Mesenteric fat pad (tissue), 1 donor: Measurements from ENCODE around the gene PEX16. TPM values are rescaled to one million over a fixed set of nuclear protein-coding genes. Genes with fewer than 3 reads are reported as not detected.

Experiments used
- DNase-seq: peaks from one replicate; pipeline ENCODE4 v3.0.0-alpha.2; 2020; ENCODE audit warnings: low spot score
- long read RNA-seq: library from polyadenylated mRNA; unstranded; transcript quantifications from one replicate; pipeline ENCODE4 v2.0.0, GENCODE V29; 2020
- total RNA-seq: library from RNA; stranded (reverse); fragmentation: NEBNext Ultra II Directional; extraction: Animal tissue kit (Norgen Biotek cat#: 25700); gene quantifications from one replicate; pipeline ENCODE4 v1.2.1, GENCODE V29; 2021
- donor health status: DM: yes; HTN: yes; CAD: no.

PEX16 gene
- total RNA-seq = 21.5 TPM
- long read RNA-seq, transcript PEX16-202 (11 exons, 1,335 nt) = major isoform, 55 of 76 reads
- long read RNA-seq, partial matches to known transcripts = 6 of 76 reads
- long read RNA-seq, other reads (novel, unspliced or antisense) = 12 of 76 reads

- DNase-seq = peak; percentile 99
Measured at GRCh38 chr11:45917623-45918330, at the start of gene PEX16. Gene PEX16 (minus strand): TSS chr11:45917877. CDS start chr11:45917811, 66 bp downstream.

- DNase-seq = no peak
Measured at GRCh38 chr11:45964911-45965389, 47.3 kb upstream of the PEX16 start.

- DNase-seq = no peak
Measured at GRCh38 chr11:45961751-45962240, 44.1 kb upstream of the PEX16 start.

GRCh38 chr11:45960387-45961095, 42.9 kb upstream of the PEX16 start:
- DNase-seq = no peak

GRCh38 chr11:45959851-45960250, 42.2 kb upstream of the PEX16 start:
- no peak for DNase-seq

GRCh38 chr11:45949992-45950407, 32.3 kb upstream of the PEX16 start:
- no peak for DNase-seq

- DNase-seq = no peak
Measured at GRCh38 chr11:45948356-45948755, 30.7 kb upstream of the PEX16 start.

GRCh38 chr11:45947885-45948284, 30.2 kb upstream of the PEX16 start:
- no peak for DNase-seq

- no peak for DNase-seq
Measured at GRCh38 chr11:45945397-45945999, 27.8 kb upstream of the PEX16 start.

- DNase-seq = no peak
Measured at GRCh38 chr11:45942381-45942780, 24.7 kb upstream of the PEX16 start.

GRCh38 chr11:45941285-45941684, 23.6 kb upstream of the PEX16 start:
- no peak for DNase-seq

- no peak for DNase-seq
Measured at GRCh38 chr11:45939836-45940235, 22.2 kb upstream of the PEX16 start.

GRCh38 chr11:45937916-45938315, 20.2 kb upstream of the PEX16 start:
- DNase-seq = no peak

GRCh38 chr11:45936511-45937054, 18.9 kb upstream of the PEX16 start:
- no peak for DNase-seq

- DNase-seq = no peak
Measured at GRCh38 chr11:45935349-45936064, 17.8 kb upstream of the PEX16 start.

- no peak for DNase-seq
Measured at GRCh38 chr11:45934580-45935318, 17.1 kb upstream of the PEX16 start.

GRCh38 chr11:45933846-45934579, 16.3 kb upstream of the PEX16 start:
- DNase-seq = no peak

- DNase-seq = no peak
Measured at GRCh38 chr11:45933131-45933831, 15.6 kb upstream of the PEX16 start.

- DNase-seq = no peak
Measured at GRCh38 chr11:45932217-45932616, 14.5 kb upstream of the PEX16 start.
